Loucy (cell line): ENCODE results near the gene OLFM4.

Experiments used
- H2AFZ ChIP-seq: fragments of 200-600 bp; sonication (generic); 2 replicates; pipeline ENCODE4 v1.6.0; 2016; ENCODE audit warnings: antibody characterized with exemption, mild to moderate bottlenecking, low read length, moderate library complexity
- H3F3A ChIP-seq: fragments of 200-600 bp; 2 replicates; pipeline ENCODE4 v1.6.0; 2016; ENCODE audit warnings: antibody characterized with exemption, low read depth, mild to moderate bottlenecking
- H3K27me3 ChIP-seq: fragments of 200-600 bp; sonication (generic); 2 replicates; pipeline ENCODE4 v1.6.1; 2014; ENCODE audit warnings: low read length, mild to moderate bottlenecking; ENCODE audit not compliant: insufficient read depth, poor library complexity, severe bottlenecking
- H3K36me3 ChIP-seq: fragments of 200-600 bp; sonication (generic); 2 replicates; pipeline ENCODE4 v1.6.1; 2016; ENCODE audit warnings: low read length; ENCODE audit not compliant: insufficient read depth
- H3K4me1 ChIP-seq: fragments of 200-600 bp; sonication (generic); 2 replicates; pipeline ENCODE4 v1.5.1; 2014; ENCODE audit warnings: low read length, mild to moderate bottlenecking; ENCODE audit not compliant: insufficient read depth, poor library complexity, severe bottlenecking
- H3K4me2 ChIP-seq: fragments of 200-600 bp; sonication (generic); 2 replicates; pipeline ENCODE4 v1.6.0; 2014; ENCODE audit warnings: antibody characterized with exemption, low read length, low read depth, mild to moderate bottlenecking; ENCODE audit not compliant: poor library complexity, severe bottlenecking
- H3K4me3 ChIP-seq: fragments of 200-600 bp; sonication (generic); 2 replicates; pipeline ENCODE4 v1.5.1; 2014; ENCODE audit warnings: low read length, mild to moderate bottlenecking, mixed read lengths; ENCODE audit not compliant: poor library complexity, severe bottlenecking
- H3K79me2 ChIP-seq: fragments of 200-600 bp; sonication (generic); 2 replicates; pipeline ENCODE4 v1.6.1; 2014; ENCODE audit warnings: low read length; ENCODE audit not compliant: insufficient read depth
- H3K9ac ChIP-seq: fragments of 200-600 bp; sonication (generic); 2 replicates; pipeline ENCODE4 v1.6.0; 2014; ENCODE audit warnings: mild to moderate bottlenecking, low read depth, low read length, moderate library complexity; ENCODE audit not compliant: poor library complexity, severe bottlenecking
- H3K9me2 ChIP-seq: fragments of 200-600 bp; sonication (generic); replicated peaks from 2 replicates; pipeline ENCODE4 v1.6.1; 2016; ENCODE audit warnings: low read depth, low read length, mixed read lengths
- H3K9me3 ChIP-seq: fragments of 200-600 bp; sonication (generic); 2 replicates; pipeline ENCODE4 v1.6.1; 2014; ENCODE audit warnings: mild to moderate bottlenecking, antibody characterized with exemption, low read length, low read depth; ENCODE audit not compliant: insufficient read depth
- H4K20me1 ChIP-seq: fragments of 200-600 bp; sonication (generic); 2 replicates; pipeline ENCODE4 v1.6.0; 2014; ENCODE audit warnings: antibody characterized with exemption, low read length, mild to moderate bottlenecking; ENCODE audit not compliant: insufficient read depth, poor library complexity, severe bottlenecking
- EZH2phosphoT487 ChIP-seq: fragments of 200-600 bp; IDR thresholded peaks from 2 replicates; pipeline ENCODE4 v1.6.1; 2018; ENCODE audit warnings: antibody characterized with exemption, mild to moderate bottlenecking, moderate library complexity, borderline replicate concordance
- TF ChIP-seq, protein P1 (sequence below): fragments of 200-600 bp; sonication (generic); conservative IDR thresholded peaks from 2 replicates; pipeline ENCODE4 v1.5.1; 2014; ENCODE audit warnings: mild to moderate bottlenecking, antibody characterized with exemption, low read length

OLFM4 gene

GRCh38 chr13:53007872-53008271, 20.7 kb upstream of the OLFM4 start:
- Histone ChIP-seq H2AFZ (no peak overlapping the region), H3K79me2 (no peaks in the 10 kb centered on the region), H3K4me3 (no peak overlapping the region), H3K4me2 (no peak overlapping the region), H4K20me1 (no peaks in the 10 kb centered on the region), H3K27me3 (no peaks in the 10 kb centered on the region), H3K9me2 (no peaks in the 10 kb centered on the region), H3F3A (no peaks in the 10 kb centered on the region), H3K36me3 (no peaks in the 10 kb centered on the region), H3K4me1 (no peaks in the 10 kb centered on the region), H3K9ac (no peak overlapping the region), H3K9me3 (no peaks in the 10 kb centered on the region)
- TF ChIP-seq, protein P1, sequence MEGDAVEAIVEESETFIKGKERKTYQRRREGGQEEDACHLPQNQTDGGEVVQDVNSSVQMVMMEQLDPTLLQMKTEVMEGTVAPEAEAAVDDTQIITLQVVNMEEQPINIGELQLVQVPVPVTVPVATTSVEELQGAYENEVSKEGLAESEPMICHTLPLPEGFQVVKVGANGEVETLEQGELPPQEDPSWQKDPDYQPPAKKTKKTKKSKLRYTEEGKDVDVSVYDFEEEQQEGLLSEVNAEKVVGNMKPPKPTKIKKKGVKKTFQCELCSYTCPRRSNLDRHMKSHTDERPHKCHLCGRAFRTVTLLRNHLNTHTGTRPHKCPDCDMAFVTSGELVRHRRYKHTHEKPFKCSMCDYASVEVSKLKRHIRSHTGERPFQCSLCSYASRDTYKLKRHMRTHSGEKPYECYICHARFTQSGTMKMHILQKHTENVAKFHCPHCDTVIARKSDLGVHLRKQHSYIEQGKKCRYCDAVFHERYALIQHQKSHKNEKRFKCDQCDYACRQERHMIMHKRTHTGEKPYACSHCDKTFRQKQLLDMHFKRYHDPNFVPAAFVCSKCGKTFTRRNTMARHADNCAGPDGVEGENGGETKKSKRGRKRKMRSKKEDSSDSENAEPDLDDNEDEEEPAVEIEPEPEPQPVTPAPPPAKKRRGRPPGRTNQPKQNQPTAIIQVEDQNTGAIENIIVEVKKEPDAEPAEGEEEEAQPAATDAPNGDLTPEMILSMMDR, result no peak
- TF ChIP-seq EZH2phosphoT487, result no peak

GRCh38 chr13:53010374-53011105, 18.1 kb upstream of the OLFM4 start:
- no peak overlapping the region for H3K9ac ChIP-seq
- H3K9me2 ChIP-seq, result no peaks in the 10 kb centered on the region
- no peaks in the 10 kb centered on the region for H3K36me3 ChIP-seq
- no peaks in the 10 kb centered on the region for H3F3A ChIP-seq
- H4K20me1 ChIP-seq, result no peaks in the 10 kb centered on the region
- no peaks in the 10 kb centered on the region for H3K9me3 ChIP-seq
- no peak overlapping the region for H3K4me3 ChIP-seq
- TF ChIP-seq, protein P1, result no peak
- TF ChIP-seq EZH2phosphoT487, result no peak
- H3K27me3 ChIP-seq, result no peaks in the 10 kb centered on the region
- no peaks in the 10 kb centered on the region for H3K79me2 ChIP-seq
- H2AFZ ChIP-seq, result no peak overlapping the region
- no peak overlapping the region for H3K4me2 ChIP-seq
- no peaks in the 10 kb centered on the region for H3K4me1 ChIP-seq

- no peak for TF ChIP-seq EZH2phosphoT487
- TF ChIP-seq, protein P1, result no peak
- Histone ChIP-seq H4K20me1 (no peaks in the 10 kb centered on the region), H2AFZ (no peak overlapping the region), H3K79me2 (no peaks in the 10 kb centered on the region), H3K36me3 (no peaks in the 10 kb centered on the region), H3K27me3 (no peaks in the 10 kb centered on the region), H3F3A (no peaks in the 10 kb centered on the region), H3K4me1 (no peaks in the 10 kb centered on the region), H3K9me2 (no peaks in the 10 kb centered on the region), H3K9ac (no peak overlapping the region), H3K9me3 (no peaks in the 10 kb centered on the region), H3K4me3 (no peak overlapping the region), H3K4me2 (no peak overlapping the region)
These were observed 15.9 kb upstream of the OLFM4 start for GRCh38 chr13:53012707-53013106.
